Neural progenitor cell (in vitro differentiated cells): ENCODE data around the gene TEX2. TPM values are rescaled to one million over a fixed set of nuclear protein-coding genes. Genes with fewer than 3 reads are reported as not detected.

ENCODE experiments used
- DNase-seq: peaks from one replicate; pipeline ENCODE4 v3.0.0-alpha.2; 2016; ENCODE audit warnings: low spot score
- H2AFZ ChIP-seq: fragments of 200-600 bp; sonication (generic); replicated peaks from 2 replicates; pipeline ENCODE4 v1.6.1; 2016; ENCODE audit warnings: antibody characterized with exemption
- H3F3A ChIP-seq: fragments of 200-600 bp; sonication (generic); 2 replicates; pipeline ENCODE4 v1.6.1; 2016; ENCODE audit warnings: antibody characterized with exemption, low read depth
- H3K27ac ChIP-seq: fragments of 200-600 bp; sonication (generic); 2 replicates; pipeline ENCODE4 v1.5.1; 2016; ENCODE audit warnings: mild to moderate bottlenecking
- H3K27me3 ChIP-seq: fragments of 200-600 bp; sonication (generic); 2 replicates; pipeline ENCODE4 v1.6.1; 2016; ENCODE audit warnings: mild to moderate bottlenecking, moderate library complexity
- H3K36me3 ChIP-seq: fragments of 200-600 bp; sonication (generic); 2 replicates; pipeline ENCODE4 v1.5.1; 2016
- H3K4me1 ChIP-seq: fragments of 200-600 bp; sonication (generic); 2 replicates; pipeline ENCODE4 v1.6.1; 2016; ENCODE audit warnings: mixed run types
- H3K4me2 ChIP-seq: fragments of 200-600 bp; sonication (generic); 2 replicates; pipeline ENCODE4 v1.6.1; 2016
- H3K4me3 ChIP-seq: fragments of 200-600 bp; sonication (generic); 2 replicates; pipeline ENCODE4 v1.5.1; 2016
- H3K79me2 ChIP-seq: fragments of 200-600 bp; sonication (generic); 2 replicates; pipeline ENCODE4 v1.6.1; 2016; ENCODE audit warnings: low read depth
- H3K9ac ChIP-seq: fragments of 200-600 bp; sonication (generic); 2 replicates; pipeline ENCODE4 v1.6.1; 2016
- H3K9me3 ChIP-seq: fragments of 200-600 bp; sonication (generic); 2 replicates; pipeline ENCODE4 v1.5.1; 2016; ENCODE audit warnings: low read depth
- H4K20me1 ChIP-seq: fragments of 200-600 bp; sonication (generic); 2 replicates; pipeline ENCODE4 v1.6.1; 2016; ENCODE audit warnings: low read depth
- H3K27ac Mint-ChIP-seq: 3 replicates; pipeline ENCODE4 v1.8.0; 2021; ENCODE audit warnings: mixed read lengths
- H3K27me3 Mint-ChIP-seq: 2 replicates; pipeline ENCODE4 v1.8.0; 2022; ENCODE audit warnings: low read depth, mild to moderate bottlenecking, inconsistent platforms, moderate library complexity, mixed read lengths; ENCODE audit not compliant: insufficient read depth
- H3K36me3 Mint-ChIP-seq: 3 replicates; pipeline ENCODE4 v1.8.0; 2021; ENCODE audit warnings: mixed read lengths
- H3K4me1 Mint-ChIP-seq: 3 replicates; pipeline ENCODE4 v1.8.0; 2021; ENCODE audit warnings: mixed read lengths
- H3K4me3 Mint-ChIP-seq: 3 replicates; pipeline ENCODE4 v1.8.0; 2021; ENCODE audit warnings: mild to moderate bottlenecking, moderate library complexity, mixed read lengths
- H3K9me3 Mint-ChIP-seq: 3 replicates; pipeline ENCODE4 v1.8.0; 2020; ENCODE audit warnings: mixed read lengths
- EZH2 ChIP-seq: fragments of 200-600 bp; sonication (generic); IDR thresholded peaks from 2 replicates; pipeline ENCODE4 v1.6.1; 2017; ENCODE audit warnings: antibody characterized with exemption, mild to moderate bottlenecking, moderate library complexity
- EZH2phosphoT487 ChIP-seq: fragments of 200-600 bp; sonication (generic); IDR thresholded peaks from 2 replicates; pipeline ENCODE4 v1.6.1; 2017; ENCODE audit warnings: antibody characterized with exemption
- total RNA-seq: library from RNA; depleted of rRNA; stranded (reverse); fragments of >200 nt; gene quantifications from 2 replicates; pipeline ENCODE4 v1.2.3, GENCODE V29; 2015; ENCODE audit warnings: low replicate concordance
- TF ChIP-seq, protein P1 (sequence below): fragments of 200-600 bp; sonication (generic); IDR thresholded peaks from 2 replicates; pipeline ENCODE4 v1.5.1; 2017; ENCODE audit warnings: antibody characterized with exemption, mild to moderate bottlenecking

Gene TEX2
- total RNA-seq, 1 donor from 2014 or later = 10.6 TPM

DNA sequence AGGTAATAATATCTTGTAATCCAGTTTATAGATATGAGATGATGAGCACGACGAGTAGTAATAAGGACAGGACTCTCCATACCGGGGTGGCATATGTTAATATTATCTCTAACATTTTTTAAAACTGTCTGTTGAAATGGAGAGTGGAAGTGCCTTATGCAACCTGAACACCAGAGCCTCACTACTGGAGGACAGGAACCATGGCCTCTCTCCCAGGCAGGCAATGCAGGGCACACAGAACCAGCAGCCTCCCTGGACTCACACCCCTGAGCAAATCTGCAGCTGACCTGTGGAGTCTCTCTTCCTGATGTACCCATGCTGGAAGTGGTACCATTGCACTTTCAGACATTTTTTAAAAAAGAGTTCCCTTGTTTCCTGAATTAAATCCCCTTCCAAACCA is 78.0 kb downstream of the TEX2 start:
- Histone ChIP-seq H3K27me3 (no peaks in the 10 kb centered on the region), H4K20me1 (no peaks in the 10 kb centered on the region), H3K79me2 (no peaks in the 10 kb centered on the region), H3K4me1 (no peaks in the 10 kb centered on the region), H3K27ac (no peak overlapping the region), H2AFZ (no peak overlapping the region), H3K9me3 (no peaks in the 10 kb centered on the region), H3K36me3 (no peaks in the 10 kb centered on the region), H3K9ac (no peak overlapping the region), H3K4me2 (no peak overlapping the region), H3K4me3 (no peak overlapping the region), H3F3A (no peaks in the 10 kb centered on the region)
- DNase-seq = no peak
- peaks cover 2% of the 10 kb centered on the region for H3K27me3 Mint-ChIP-seq
- H3K4me1 Mint-ChIP-seq = peaks cover 2% of the 10 kb centered on the region
- peaks cover 9% of the 10 kb centered on the region for H3K36me3 Mint-ChIP-seq
- TF ChIP-seq EZH2phosphoT487 = no peak
- TF ChIP-seq, protein P1, sequence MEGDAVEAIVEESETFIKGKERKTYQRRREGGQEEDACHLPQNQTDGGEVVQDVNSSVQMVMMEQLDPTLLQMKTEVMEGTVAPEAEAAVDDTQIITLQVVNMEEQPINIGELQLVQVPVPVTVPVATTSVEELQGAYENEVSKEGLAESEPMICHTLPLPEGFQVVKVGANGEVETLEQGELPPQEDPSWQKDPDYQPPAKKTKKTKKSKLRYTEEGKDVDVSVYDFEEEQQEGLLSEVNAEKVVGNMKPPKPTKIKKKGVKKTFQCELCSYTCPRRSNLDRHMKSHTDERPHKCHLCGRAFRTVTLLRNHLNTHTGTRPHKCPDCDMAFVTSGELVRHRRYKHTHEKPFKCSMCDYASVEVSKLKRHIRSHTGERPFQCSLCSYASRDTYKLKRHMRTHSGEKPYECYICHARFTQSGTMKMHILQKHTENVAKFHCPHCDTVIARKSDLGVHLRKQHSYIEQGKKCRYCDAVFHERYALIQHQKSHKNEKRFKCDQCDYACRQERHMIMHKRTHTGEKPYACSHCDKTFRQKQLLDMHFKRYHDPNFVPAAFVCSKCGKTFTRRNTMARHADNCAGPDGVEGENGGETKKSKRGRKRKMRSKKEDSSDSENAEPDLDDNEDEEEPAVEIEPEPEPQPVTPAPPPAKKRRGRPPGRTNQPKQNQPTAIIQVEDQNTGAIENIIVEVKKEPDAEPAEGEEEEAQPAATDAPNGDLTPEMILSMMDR = no peak
- no peak for TF ChIP-seq EZH2
- H3K9me3 Mint-ChIP-seq = peaks cover 3% of the 10 kb centered on the region
- no peak overlapping the region for H3K4me3 Mint-ChIP-seq
- no peak overlapping the region for H3K27ac Mint-ChIP-seq

DNA sequence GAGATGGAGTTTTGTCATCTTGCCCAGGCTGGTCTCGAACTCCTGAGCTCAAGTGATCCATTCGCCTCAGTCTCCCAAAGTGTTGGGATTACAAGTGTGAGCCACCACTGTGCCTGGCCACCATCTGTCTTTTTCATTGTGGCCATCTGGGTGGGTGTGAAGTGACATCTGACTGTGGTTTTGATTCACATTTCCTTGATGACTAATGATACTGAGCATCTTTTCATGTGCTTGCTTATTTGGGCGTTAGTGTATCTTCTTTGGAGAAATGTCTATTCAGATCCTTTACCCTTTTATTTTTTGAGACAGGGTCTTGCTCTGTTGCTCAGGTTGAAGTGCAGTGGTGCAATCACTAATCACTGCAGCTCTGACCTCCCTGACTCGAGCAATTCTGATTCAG is 79.2 kb downstream of the TEX2 start:
- Mint-ChIP-seq H3K27me3 (peaks cover 2% of the 10 kb centered on the region), H3K36me3 (peaks cover 16% of the 10 kb centered on the region), H3K27ac (no peak overlapping the region), H3K4me1 (peaks cover 2% of the 10 kb centered on the region), H3K4me3 (no peak overlapping the region), H3K9me3 (peaks cover 3% of the 10 kb centered on the region)
- Histone ChIP-seq H3K9me3 (no peaks in the 10 kb centered on the region), H3K9ac (no peak overlapping the region), H3K4me1 (no peaks in the 10 kb centered on the region), H3K27me3 (no peaks in the 10 kb centered on the region), H3K36me3 (no peaks in the 10 kb centered on the region), H3K4me3 (no peak overlapping the region), H3K79me2 (no peaks in the 10 kb centered on the region), H3K27ac (no peak overlapping the region), H3K4me2 (no peak overlapping the region), H4K20me1 (no peaks in the 10 kb centered on the region), H2AFZ (no peak overlapping the region), H3F3A (no peaks in the 10 kb centered on the region)
- no peak for DNase-seq
- TF ChIP-seq EZH2 (no peak), EZH2phosphoT487 (no peak)
- TF ChIP-seq, protein P1 = no peak

DNA sequence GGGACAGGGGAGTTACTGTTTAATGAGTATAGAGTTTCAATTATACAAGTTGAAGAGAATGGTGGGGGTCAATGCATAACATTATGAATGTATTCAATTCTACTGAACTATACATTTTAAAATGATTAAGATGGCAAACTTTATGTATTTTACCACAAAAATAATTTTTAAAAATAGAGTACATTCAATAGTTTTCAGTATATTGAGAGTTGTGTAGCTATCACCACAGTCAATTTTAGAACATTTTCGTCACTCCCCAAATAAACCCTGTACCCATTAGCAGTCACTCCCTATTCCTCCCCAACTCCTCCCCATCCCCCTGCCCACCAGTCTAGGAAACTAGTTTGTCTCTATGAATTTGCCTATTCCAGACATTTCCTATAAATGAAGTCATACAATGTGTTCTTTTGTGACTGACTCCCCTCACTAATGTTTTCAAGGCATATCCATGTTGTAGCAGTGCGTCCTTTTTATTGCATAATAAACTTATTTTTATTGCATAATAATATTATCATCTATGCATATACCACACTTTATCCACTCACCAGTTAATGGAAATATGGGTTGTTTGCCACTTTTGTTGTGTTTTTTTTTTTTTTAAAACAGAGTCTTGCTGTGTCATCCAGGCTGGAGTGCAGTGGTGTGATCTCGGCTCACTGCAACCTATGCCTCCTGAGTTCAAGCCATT is 80.6 kb downstream of the TEX2 start:
- H2AFZ ChIP-seq = no peak overlapping the region
- no peaks in the 10 kb centered on the region for H3K27me3 ChIP-seq
- no peak overlapping the region for H3K27ac ChIP-seq
- no peak overlapping the region for H3K4me3 ChIP-seq
- Mint-ChIP-seq H3K4me3 (no peak overlapping the region), H3K27me3 (no peaks in the 10 kb centered on the region), H3K4me1 (no peaks in the 10 kb centered on the region), H3K36me3 (peaks cover 16% of the 10 kb centered on the region), H3K27ac (no peak overlapping the region), H3K9me3 (peaks cover 3% of the 10 kb centered on the region)
- H3K36me3 ChIP-seq = no peaks in the 10 kb centered on the region
- no peaks in the 10 kb centered on the region for H3K9me3 ChIP-seq
- TF ChIP-seq, protein P1 = no peak
- no peak for TF ChIP-seq EZH2phosphoT487
- no peak for TF ChIP-seq EZH2
- no peak for DNase-seq
- H3F3A ChIP-seq = no peaks in the 10 kb centered on the region
- no peaks in the 10 kb centered on the region for H3K79me2 ChIP-seq
- no peaks in the 10 kb centered on the region for H3K4me1 ChIP-seq
- H3K9ac ChIP-seq = no peak overlapping the region
- H4K20me1 ChIP-seq = no peaks in the 10 kb centered on the region
- H3K4me2 ChIP-seq = no peak overlapping the region
